ENCODE data around the gene MAPK8. TPM values are rescaled to one million over a fixed set of nuclear protein-coding genes. Genes with fewer than 3 reads are reported as not detected.

Gene MAPK8
- total RNA-seq, 2 experiments from 2014 or later: 47.8 to 50.6 TPM

DNA sequence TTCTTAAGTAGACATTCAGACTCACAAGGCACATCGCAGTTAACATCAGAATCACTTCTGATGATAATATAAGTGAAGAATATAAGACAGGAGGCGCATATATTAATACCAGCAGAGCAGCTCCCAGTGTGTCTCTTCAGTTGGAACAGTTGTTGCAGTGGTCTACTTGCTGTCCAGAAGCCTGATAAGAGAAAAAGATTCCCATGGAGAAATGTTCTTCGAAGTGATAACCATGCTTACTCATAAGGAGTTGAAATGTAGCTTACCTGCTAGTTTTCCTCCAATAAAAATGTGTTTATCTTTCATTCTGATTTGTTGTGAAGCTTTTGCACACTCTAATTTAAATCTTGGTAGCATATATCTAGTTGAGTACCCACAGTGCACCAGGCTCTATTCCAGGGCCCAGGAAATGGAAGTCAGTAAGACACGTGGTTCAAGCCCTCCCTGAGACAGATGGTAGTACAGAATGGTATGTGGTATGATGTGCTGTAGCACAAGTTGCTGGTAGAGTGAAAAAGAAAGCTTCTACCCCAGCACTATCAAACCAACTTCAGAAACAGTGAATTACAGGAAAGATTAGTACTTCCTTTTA lies 124.0 kb downstream of the MAPK8 start:
- Mint-ChIP-seq H3K36me3 (ENCODE audit: low read depth) (peaks cover 85% of the 10 kb centered on the region), H3K4me1 (ENCODE audit: low read depth) (no peaks in the 10 kb centered on the region), H3K4me3 (no peak overlapping the region), H3K27me3 (no peaks in the 10 kb centered on the region), H3K27ac (no peak overlapping the region), H3K9me3 (no peaks in the 10 kb centered on the region)
- Histone ChIP-seq H3K4me1 (ENCODE audit: insufficient read depth, low read length) (no peaks in the 10 kb centered on the region), H3K27me3 (ENCODE audit: control insufficient read depth in 1 of 2, insufficient read depth in 2 of 2, low read length in 2 of 2) (no peaks in the 10 kb centered on the region), H3K9me3 (ENCODE audit: control insufficient read depth in 1 of 2, insufficient read depth in 1 of 2, low read length in 2 of 2) (no peaks in the 10 kb centered on the region), H3K27ac (ENCODE audit: low read depth in 1 of 2, low read length in 2 of 2) (no peak overlapping the region), H3K36me3 (ENCODE audit: insufficient read depth, low read length) (peaks cover 26% of the 10 kb centered on the region), H3K4me3 (ENCODE audit: low read length) (no peak overlapping the region)
- no peak for ATAC-seq (ENCODE audit: poor library complexity)
- DNase-seq: no peak
- ChIA-PET POLR2A (no interaction called here), CTCF (no interaction called here)
- TF ChIP-seq, protein P1, sequence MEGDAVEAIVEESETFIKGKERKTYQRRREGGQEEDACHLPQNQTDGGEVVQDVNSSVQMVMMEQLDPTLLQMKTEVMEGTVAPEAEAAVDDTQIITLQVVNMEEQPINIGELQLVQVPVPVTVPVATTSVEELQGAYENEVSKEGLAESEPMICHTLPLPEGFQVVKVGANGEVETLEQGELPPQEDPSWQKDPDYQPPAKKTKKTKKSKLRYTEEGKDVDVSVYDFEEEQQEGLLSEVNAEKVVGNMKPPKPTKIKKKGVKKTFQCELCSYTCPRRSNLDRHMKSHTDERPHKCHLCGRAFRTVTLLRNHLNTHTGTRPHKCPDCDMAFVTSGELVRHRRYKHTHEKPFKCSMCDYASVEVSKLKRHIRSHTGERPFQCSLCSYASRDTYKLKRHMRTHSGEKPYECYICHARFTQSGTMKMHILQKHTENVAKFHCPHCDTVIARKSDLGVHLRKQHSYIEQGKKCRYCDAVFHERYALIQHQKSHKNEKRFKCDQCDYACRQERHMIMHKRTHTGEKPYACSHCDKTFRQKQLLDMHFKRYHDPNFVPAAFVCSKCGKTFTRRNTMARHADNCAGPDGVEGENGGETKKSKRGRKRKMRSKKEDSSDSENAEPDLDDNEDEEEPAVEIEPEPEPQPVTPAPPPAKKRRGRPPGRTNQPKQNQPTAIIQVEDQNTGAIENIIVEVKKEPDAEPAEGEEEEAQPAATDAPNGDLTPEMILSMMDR (IDR thresholded peaks at IDR 0.05): no peak
- intact Hi-C loops (cut with DNase I, micrococcal nuclease): no loop called here

DNA sequence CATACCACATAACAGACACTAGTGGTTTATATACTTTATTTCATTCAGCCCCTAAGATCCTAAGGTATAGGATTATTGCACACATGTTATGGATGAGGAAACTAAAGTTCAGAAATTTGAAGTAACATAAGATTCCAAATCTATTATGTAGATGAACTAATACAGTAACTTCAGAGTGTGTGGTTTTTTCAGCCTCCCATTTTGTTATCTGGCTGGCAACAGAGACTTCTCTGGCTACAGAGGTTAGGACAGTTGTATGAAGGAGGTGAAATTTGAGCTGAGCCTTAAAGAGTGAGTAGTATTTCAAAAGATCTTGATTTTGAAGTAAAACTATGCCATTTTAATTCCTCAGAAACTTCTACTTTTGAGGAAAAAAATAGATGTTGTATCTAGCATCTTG lies 125.4 kb downstream of the MAPK8 start:
- Mint-ChIP-seq H3K36me3 (ENCODE audit: low read depth) (peaks cover 77% of the 10 kb centered on the region), H3K4me1 (ENCODE audit: low read depth) (no peaks in the 10 kb centered on the region), H3K4me3 (no peak overlapping the region), H3K27ac (no peak overlapping the region), H3K9me3 (no peaks in the 10 kb centered on the region), H3K27me3 (no peaks in the 10 kb centered on the region)
- intact Hi-C loops (cut with DNase I, micrococcal nuclease): no loop called here
- CTCF ChIA-PET: interaction anchor here (0.6 kb wide), 1 partner anchor 18 kb away, joined by 5 read pairs; no protein-coding TSS in a partner anchor
- Histone ChIP-seq H3K4me1 (ENCODE audit: insufficient read depth, low read length) (no peaks in the 10 kb centered on the region), H3K27me3 (ENCODE audit: control insufficient read depth in 1 of 2, insufficient read depth in 2 of 2, low read length in 2 of 2) (no peaks in the 10 kb centered on the region), H3K36me3 (ENCODE audit: insufficient read depth, low read length) (peaks cover 23% of the 10 kb centered on the region), H3K9me3 (ENCODE audit: control insufficient read depth in 1 of 2, insufficient read depth in 1 of 2, low read length in 2 of 2) (no peaks in the 10 kb centered on the region), H3K27ac (ENCODE audit: low read depth in 1 of 2, low read length in 2 of 2) (no peak overlapping the region), H3K4me3 (ENCODE audit: low read length) (no peak overlapping the region)
- POLR2A ChIA-PET: no interaction called here
- TF ChIP-seq, protein P1 (IDR thresholded peaks at IDR 0.05): no peak
- ATAC-seq (ENCODE audit: poor library complexity) (no peak), DNase-seq (no peak)

DNA sequence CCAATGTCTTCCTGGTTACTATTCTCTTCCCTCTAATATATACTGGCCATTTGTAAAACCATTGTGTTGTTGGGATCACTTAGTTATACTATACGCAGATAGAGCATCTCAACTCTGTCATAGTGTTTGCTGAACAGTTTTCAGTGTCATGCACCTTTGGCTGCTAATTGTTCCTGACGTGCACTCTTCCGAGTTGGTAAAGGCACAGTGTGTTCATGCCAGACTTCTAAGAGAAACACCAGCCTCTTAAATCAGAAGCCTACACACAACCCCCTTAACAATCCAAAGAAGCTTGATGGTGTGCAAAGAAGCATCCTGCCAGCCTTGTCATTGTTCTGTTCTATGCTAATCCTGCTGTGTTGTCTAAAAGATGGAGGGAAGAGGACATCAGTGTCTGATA lies 131.1 kb downstream of the MAPK8 start:
- no peaks in the 10 kb centered on the region for H3K9me3 Mint-ChIP-seq
- peaks cover 14% of the 10 kb centered on the region for H3K36me3 ChIP-seq (ENCODE audit: insufficient read depth, low read length)
- no peak overlapping the region for H3K4me3 ChIP-seq (ENCODE audit: low read length)
- H3K27me3 Mint-ChIP-seq: no peaks in the 10 kb centered on the region
- no peaks in the 10 kb centered on the region for H3K4me1 ChIP-seq (ENCODE audit: insufficient read depth, low read length)
- H3K27me3 ChIP-seq (ENCODE audit: control insufficient read depth in 1 of 2, insufficient read depth in 2 of 2, low read length in 2 of 2): no peaks in the 10 kb centered on the region
- no peak overlapping the region for H3K4me3 Mint-ChIP-seq
- ATAC-seq (ENCODE audit: poor library complexity) (no peak), DNase-seq (no peak)
- ChIA-PET CTCF (no interaction called here), POLR2A (no interaction called here)
- intact Hi-C loops (cut with DNase I, micrococcal nuclease): no loop called here
- H3K9me3 ChIP-seq (ENCODE audit: control insufficient read depth in 1 of 2, insufficient read depth in 1 of 2, low read length in 2 of 2): peaks cover 0 to 4% of the 10 kb centered on the region in 2 experiments
- H3K27ac Mint-ChIP-seq: no peak overlapping the region
- no peaks in the 10 kb centered on the region for H3K4me1 Mint-ChIP-seq (ENCODE audit: low read depth)
- H3K36me3 Mint-ChIP-seq (ENCODE audit: low read depth): peaks cover 36% of the 10 kb centered on the region
- no peak overlapping the region for H3K27ac ChIP-seq (ENCODE audit: low read depth in 1 of 2, low read length in 2 of 2)
- TF ChIP-seq, protein P1 (IDR thresholded peaks at IDR 0.05): no peak

Data from CD4-positive, alpha-beta T cell (primary cell).